BLaER1 treated with 17β-estradiol and CSF1 and Interleukin-3, amounts not matched to agents 10 nM and 100 nM (cell line): ENCODE results near the gene TUT4.

Source experiments
- H3K27ac ChIP-seq, 11 experiments: shearing (Covaris generic); formaldehyde crosslinking; 2 replicates each; pipeline ENCODE4 v1.8.1; 2022
- H3K27me3 ChIP-seq, 11 experiments: shearing (Covaris generic); formaldehyde crosslinking; 2 replicates each; pipeline ENCODE4 v1.8.1; 2022
- H3K36me3 ChIP-seq, 11 experiments: shearing (Covaris generic); formaldehyde crosslinking; 2 replicates each; pipeline ENCODE4 v1.8.1; 2022
- H3K4me1 ChIP-seq, 10 experiments: shearing (Covaris generic); formaldehyde crosslinking; 2 replicates each; pipeline ENCODE4 v1.8.1; 2022
- H3K4me2 ChIP-seq, 11 experiments: shearing (Covaris generic); formaldehyde crosslinking; 2 replicates each; pipeline ENCODE4 v1.8.1; 2022
- H3K4me3 ChIP-seq, 10 experiments: shearing (Covaris generic); formaldehyde crosslinking; 2 replicates each; pipeline ENCODE4 v1.8.1; 2022
- H3K9ac ChIP-seq, 11 experiments: shearing (Covaris generic); formaldehyde crosslinking; 2 replicates each; pipeline ENCODE4 v1.8.1; 2022
- H3K9me3 ChIP-seq, 11 experiments: shearing (Covaris generic); formaldehyde crosslinking; replicated peaks in 1 of 11; 2 replicates each; pipeline ENCODE4 v1.8.1; 2022
- H4K20me1 ChIP-seq, 11 experiments: shearing (Covaris generic); formaldehyde crosslinking; 2 replicates each; pipeline ENCODE4 v1.8.1; 2022
- Cebpa-rat ChIP-seq, 11 experiments: shearing (Covaris generic); IDR thresholded peaks; 2 replicates each; pipeline ENCODE4 v1.8.1; 2022

Gene TUT4

GRCh38 chr1:52479076-52479475 lies 73.8 kb downstream of the TUT4 start:
- Histone ChIP-seq H3K4me1 (peaks cover 20 to 54% (median 41%) of the 10 kb centered on the region in 10 experiments), H3K9me3 (no peaks in the 10 kb centered on the region), H4K20me1 (no peaks in the 10 kb centered on the region), H3K9ac (no peak overlapping the region), H3K27ac (peak overlapping the region in 5 of 11 experiments; percentile 11 to 50 (median 23); a peak in 7 of 22 replicates), H3K36me3 (peaks cover 55 to 99% (median 81%) of the 10 kb centered on the region in 11 experiments), H3K4me2 (peak overlapping the region; percentile 2 to 67 (median 28); a peak in 13 of 22 replicates), H3K27me3 (no peaks in the 10 kb centered on the region), H3K4me3 (no peak overlapping the region)
- no peak for TF ChIP-seq Cebpa-rat (IDR thresholded peaks at IDR 0.05)

GRCh38 chr1:52477876-52478275 lies 75.0 kb downstream of the TUT4 start:
- H3K36me3 ChIP-seq = peaks cover 48 to 99% (median 79%) of the 10 kb centered on the region in 11 experiments
- no peak overlapping the region for H3K9ac ChIP-seq

GRCh38 chr1:52476943-52477342 lies 75.9 kb downstream of the TUT4 start:
- Histone ChIP-seq H3K4me1 (peaks cover 20 to 59% (median 43%) of the 10 kb centered on the region in 10 experiments), H4K20me1 (no peaks in the 10 kb centered on the region), H3K4me2 (peak overlapping the region in 4 of 11 experiments; percentile 26 to 60 (median 33); a peak in 5 of 22 replicates), H3K9me3 (no peaks in the 10 kb centered on the region), H3K4me3 (no peak overlapping the region), H3K9ac (no peak overlapping the region), H3K27ac (no peak overlapping the region), H3K27me3 (no peaks in the 10 kb centered on the region), H3K36me3 (peaks cover 42 to 100% (median 75%) of the 10 kb centered on the region in 11 experiments)
- TF ChIP-seq Cebpa-rat (IDR thresholded peaks at IDR 0.05) = no peak

More at GRCh38 chr1:52477876-52478275, 75.0 kb downstream of the TUT4 start:
- Histone ChIP-seq H3K9me3 (no peaks in the 10 kb centered on the region), H3K27me3 (no peaks in the 10 kb centered on the region), H3K27ac (no peak overlapping the region), H3K4me1 (peaks cover 20 to 59% (median 43%) of the 10 kb centered on the region in 10 experiments), H3K4me3 (no peak overlapping the region), H4K20me1 (no peaks in the 10 kb centered on the region), H3K4me2 (no peak overlapping the region)
- no peak for TF ChIP-seq Cebpa-rat (IDR thresholded peaks at IDR 0.05)

GRCh38 chr1:52474807-52475206 lies 78.1 kb downstream of the TUT4 start:
- no peak overlapping the region for H3K27ac ChIP-seq
- H3K36me3 ChIP-seq = peaks cover 46 to 99% (median 77%) of the 10 kb centered on the region in 11 experiments
- no peaks in the 10 kb centered on the region for H3K9me3 ChIP-seq
- TF ChIP-seq Cebpa-rat (IDR thresholded peaks at IDR 0.05) = no peak
- H3K4me3 ChIP-seq = no peak overlapping the region
- H3K9ac ChIP-seq = no peak overlapping the region
- H3K27me3 ChIP-seq = no peaks in the 10 kb centered on the region
- H3K4me1 ChIP-seq = peaks cover 8 to 50% (median 38%) of the 10 kb centered on the region in 10 experiments
- H4K20me1 ChIP-seq = no peaks in the 10 kb centered on the region
- peak overlapping the region in 8 of 11 experiments; percentile 14 to 60 (median 34); a peak in 13 of 22 replicates for H3K4me2 ChIP-seq

- Histone ChIP-seq H3K9me3 (no peaks in the 10 kb centered on the region), H3K4me2 (no peak overlapping the region), H3K9ac (no peak overlapping the region), H3K27ac (no peak overlapping the region), H4K20me1 (no peaks in the 10 kb centered on the region), H3K36me3 (peaks cover 43 to 99% (median 75%) of the 10 kb centered on the region in 11 experiments), H3K27me3 (no peaks in the 10 kb centered on the region), H3K4me1 (peaks cover 0 to 40% (median 26%) of the 10 kb centered on the region in 10 experiments; a peak in 14 of 20 replicates), H3K4me3 (no peak overlapping the region)
- no peak for TF ChIP-seq Cebpa-rat (IDR thresholded peaks at IDR 0.05)
Measured at GRCh38 chr1:52473039-52473438, 79.9 kb downstream of the TUT4 start.

GRCh38 chr1:52472384-52472783 lies 80.5 kb downstream of the TUT4 start:
- no peaks in the 10 kb centered on the region for H3K9me3 ChIP-seq
- no peak overlapping the region for H3K9ac ChIP-seq
- no peak for TF ChIP-seq Cebpa-rat (IDR thresholded peaks at IDR 0.05)
- no peak overlapping the region for H3K27ac ChIP-seq
- H4K20me1 ChIP-seq = no peaks in the 10 kb centered on the region
- H3K27me3 ChIP-seq = no peaks in the 10 kb centered on the region
- no peak overlapping the region for H3K4me3 ChIP-seq
- peaks cover 0 to 39% (median 25%) of the 10 kb centered on the region in 10 experiments; a peak in 14 of 20 replicates for H3K4me1 ChIP-seq
- H3K36me3 ChIP-seq = peaks cover 37 to 99% (median 74%) of the 10 kb centered on the region in 11 experiments
- H3K4me2 ChIP-seq = no peak overlapping the region

GRCh38 chr1:52469108-52469507 lies 83.8 kb downstream of the TUT4 start:
- Histone ChIP-seq H3K4me2 (no peak overlapping the region), H4K20me1 (no peaks in the 10 kb centered on the region), H3K4me1 (peaks cover 0 to 6% (median 2%) of the 10 kb centered on the region in 10 experiments; a peak in 4 of 20 replicates), H3K9ac (no peak overlapping the region), H3K27ac (no peak overlapping the region), H3K36me3 (peaks cover 39 to 99% (median 80%) of the 10 kb centered on the region in 11 experiments), H3K9me3 (no peaks in the 10 kb centered on the region), H3K27me3 (no peaks in the 10 kb centered on the region), H3K4me3 (no peak overlapping the region)
- no peak for TF ChIP-seq Cebpa-rat (IDR thresholded peaks at IDR 0.05)

- no peak overlapping the region for H3K4me3 ChIP-seq
- H3K27ac ChIP-seq = no peak overlapping the region
- no peaks in the 10 kb centered on the region for H4K20me1 ChIP-seq
- H3K9ac ChIP-seq = no peak overlapping the region
- TF ChIP-seq Cebpa-rat (IDR thresholded peaks at IDR 0.05) = no peak
- H3K36me3 ChIP-seq = peaks cover 28 to 100% (median 69%) of the 10 kb centered on the region in 11 experiments
- no peaks in the 10 kb centered on the region for H3K9me3 ChIP-seq
- H3K4me1 ChIP-seq = 0 out of 20 replicates have a peak, but pooled peaks cover 0 to 5% (median 0%) of the 10 kb centered on the region in 10 experiments
- H3K4me2 ChIP-seq = no peak overlapping the region
- no peaks in the 10 kb centered on the region for H3K27me3 ChIP-seq
Measured at GRCh38 chr1:52463891-52464290, 89.0 kb downstream of the TUT4 start.

GRCh38 chr1:52461821-52462220 lies 91.1 kb downstream of the TUT4 start:
- H3K9me3 ChIP-seq = no peaks in the 10 kb centered on the region
- no peak overlapping the region for H3K9ac ChIP-seq
- no peak overlapping the region for H3K27ac ChIP-seq
- no peaks in the 10 kb centered on the region for H3K27me3 ChIP-seq
- no peaks in the 10 kb centered on the region for H4K20me1 ChIP-seq
- TF ChIP-seq Cebpa-rat (IDR thresholded peaks at IDR 0.05) = no peak
- H3K4me1 ChIP-seq = 0 out of 20 replicates have a peak, but pooled peaks cover 0 to 5% (median 0%) of the 10 kb centered on the region in 10 experiments
- H3K4me3 ChIP-seq = no peak overlapping the region
- no peak overlapping the region for H3K4me2 ChIP-seq
- peaks cover 42 to 100% (median 76%) of the 10 kb centered on the region in 11 experiments for H3K36me3 ChIP-seq

GRCh38 chr1:52460694-52461093 lies 92.2 kb downstream of the TUT4 start:
- Histone ChIP-seq H3K27me3 (no peaks in the 10 kb centered on the region), H3K9ac (no peak overlapping the region), H3K4me1 (0 out of 20 replicates have a peak, but pooled peaks cover 0 to 5% (median 0%) of the 10 kb centered on the region in 10 experiments), H4K20me1 (no peaks in the 10 kb centered on the region), H3K36me3 (peaks cover 50 to 100% (median 75%) of the 10 kb centered on the region in 11 experiments), H3K9me3 (no peaks in the 10 kb centered on the region), H3K27ac (no peak overlapping the region), H3K4me3 (no peak overlapping the region), H3K4me2 (no peak overlapping the region)
- TF ChIP-seq Cebpa-rat (IDR thresholded peaks at IDR 0.05) = no peak
